GM12878 (cell line): Measurements from ENCODE around the gene NMUR1. TPM values are rescaled to one million over a fixed set of nuclear protein-coding genes. Genes with fewer than 3 reads are reported as not detected.
A peak's percentile ranks its signal among the peaks of the same experiment; 100 is the strongest.

Experiments used
- ATAC-seq: fragments of 200-7000 bp; cut with Tn5 transposase; 3 replicates; pipeline ENCODE4 v1.9.1; 2020; ENCODE audit warnings: mild to moderate bottlenecking, moderate library complexity
- BruUV-seq: library from RNA; stranded (reverse); fragments of 400-500 nt; replicated peaks from 2 replicates; lab custom pipeline; 2021; lab: Mats Ljungman, UMichigan
- CTCF ChIA-PET: fragments of 300-600 bp; sonication (Branson Sonifier 250); formaldehyde crosslinking; extraction: SDS; loops from one replicate; lab custom pipeline; 2021; ENCODE audit warnings: inconsistent platforms; lab: Yijun Ruan, JAX
- POLR2A ChIA-PET: fragments of 350-600 bp; formaldehyde crosslinking; extraction: SDS; loops from one replicate; lab custom pipeline; 2021; ENCODE audit warnings: inconsistent platforms; lab: Charles Lee
- RAD21 ChIA-PET: fragments of 300-600 bp; sonication (Branson Sonifier 250); formaldehyde crosslinking; loops from one replicate; lab custom pipeline; 2023; ENCODE audit warnings: antibody characterized with exemption; ENCODE audit not compliant: unreplicated experiment; lab: Charles Lee
- SMC1A ChIA-PET: fragments of 300-600 bp; sonication (Branson Sonifier 250); formaldehyde crosslinking; loops from one replicate; lab custom pipeline; 2023; ENCODE audit not compliant: unreplicated experiment, uncharacterized antibody; lab: Charles Lee
- DNase-seq: peaks from one replicate; pipeline ENCODE4 v3.0.0-alpha.2; 2011; ENCODE audit warnings: low read depth, low spot score
- FAIRE-seq: peaks from 3 replicates; lab custom pipeline; 2011; peaks lifted over from hg19 to GRCh38; lab: Jason Lieb, UNC
- H2AFZ ChIP-seq: 2 replicates; pipeline ENCODE4 v1.6.0; 2011; ENCODE audit warnings: low read depth, low read length, control low read depth; ENCODE audit not compliant: control insufficient read depth
- H3K27ac ChIP-seq: 2 replicates; pipeline ENCODE4 v1.5.1; 2011; ENCODE audit warnings: control low read depth; ENCODE audit not compliant: control insufficient read depth, insufficient read depth
- H3K27me3 ChIP-seq, 2 experiments: replicated peaks in 1 of 2; 2 replicates each; pipeline versions ENCODE4 v1.6.0 to v1.6.1; 2011; ENCODE audit warnings: low read length in 1 of 2; ENCODE audit not compliant: control insufficient read depth in 2 of 2, insufficient read depth in 2 of 2
- H3K36me3 ChIP-seq, 2 experiments: 2 replicates each; pipeline ENCODE4 v1.5.1; 2011; ENCODE audit warnings: low read length in 1 of 2; ENCODE audit not compliant: control insufficient read depth in 2 of 2, insufficient read depth in 2 of 2
- H3K4me1 ChIP-seq: 2 replicates; pipeline ENCODE4 v1.6.1; 2011; ENCODE audit warnings: mild to moderate bottlenecking, low read length, moderate library complexity, mixed read lengths; ENCODE audit not compliant: control insufficient read depth, insufficient read depth
- H3K4me2 ChIP-seq: 2 replicates; pipeline ENCODE4 v1.6.0; 2011; ENCODE audit warnings: control low read depth; ENCODE audit not compliant: control insufficient read depth, insufficient read depth
- H3K4me3 ChIP-seq: fragments of 200-600 bp; sonication (generic); 2 replicates; pipeline ENCODE4 v1.5.1; 2016
- H3K79me2 ChIP-seq: 2 replicates; pipeline ENCODE4 v1.6.0; 2011; ENCODE audit warnings: low read length; ENCODE audit not compliant: control insufficient read depth, insufficient read depth
- H3K9ac ChIP-seq: 2 replicates; pipeline ENCODE4 v1.8.0; 2011; ENCODE audit warnings: low read length, control low read depth, mixed read lengths; ENCODE audit not compliant: control insufficient read depth, insufficient read depth
- H3K9me3 ChIP-seq: replicated peaks from 3 replicates; pipeline ENCODE4 v1.5.1; 2011; ENCODE audit warnings: mild to moderate bottlenecking, low read length; ENCODE audit not compliant: control insufficient read depth, insufficient read depth
- H4K20me1 ChIP-seq: 2 replicates; pipeline ENCODE4 v1.6.0; 2011; ENCODE audit not compliant: control insufficient read depth, insufficient read depth
- CHD2 ChIP-seq: IDR thresholded peaks from 2 replicates; pipeline ENCODE4 v1.6.1; 2011; ENCODE audit warnings: low read depth, low read length, improper control_type of control experiment, borderline replicate concordance
- CREM ChIP-seq: IDR thresholded peaks from 2 replicates; pipeline ENCODE4 v1.6.1; 2014; ENCODE audit warnings: antibody characterized with exemption, low read depth
- E4F1 ChIP-seq: fragments of 450-650 bp; IDR thresholded peaks from 2 replicates; pipeline ENCODE4 v1.6.1; 2018; ENCODE audit warnings: borderline replicate concordance, mild to moderate bottlenecking; ENCODE audit not compliant: partially characterized antibody
- PRDM15 ChIP-seq: fragments of 450-650 bp; formaldehyde crosslinking; IDR thresholded peaks from 2 replicates; pipeline ENCODE4 v1.4.0; 2020; ENCODE audit warnings: mild to moderate bottlenecking, moderate library complexity
- RAD21 ChIP-seq: IDR thresholded peaks from 2 replicates; pipeline ENCODE4 v1.6.1; 2011; ENCODE audit warnings: mild to moderate bottlenecking, low read depth, low read length, moderate library complexity; ENCODE audit not compliant: insufficient read depth
- RB1 ChIP-seq: fragments of 450-650 bp; formaldehyde crosslinking; IDR thresholded peaks from 2 replicates; pipeline ENCODE4 v1.6.1; 2017; ENCODE audit warnings: mild to moderate bottlenecking, borderline replicate concordance
- WGBS: methylation state at CpG from one replicate; pipeline ENCODE4 v1.1.6; 2016; ENCODE audit warnings: low lambda C conversion rate; ENCODE audit not compliant: insufficient replicate concordance, insufficient coverage; ENCODE audit errors: missing lambda C conversion rate; 5-methylcytosine and 5-hydroxymethylcytosine counted together
- in situ Hi-C: fragments of 300-500 bp; cut with MboI; formaldehyde crosslinking; loops from 9 replicates; pipeline ENCODE4 v1.14.3; 2018; ENCODE audit warnings: mixed read lengths
- intact Hi-C: fragments of 100-400 bp; cut with micrococcal nuclease; formaldehyde crosslinking; loops from one replicate; pipeline ENCODE4 v1.14.2; 2022; ENCODE audit not compliant: unreplicated experiment
- polyA plus RNA-seq, 11 experiments: library from polyadenylated mRNA; depleted of rRNA in 4 of 11; unstranded in 6 of 11; stranded (reverse) in 5 of 11; fragments of >200 nt; fragmentation: Nextera tagmentation in 4 of 11; fragmentation: Illumina TruSeq in 1 of 11; extraction: Ambion mirVana in 4 of 11; extraction: Trizol in 1 of 11; gene quantifications; 1 replicate in 1 of 11; 2 replicates in 10 of 11; pipeline versions ENCODE4 v1.2.1 to v1.2.3, GENCODE V29; 2011 to 2016; ENCODE audit warnings: inconsistent platforms in 2 of 11, missing spikeins in 2 of 11, low read depth in 1 of 11
- total RNA-seq, 4 experiments: library from RNA; depleted of rRNA in 3 of 4; stranded (reverse); fragments of >200 nt in 3 of 4; fragmentation: Illumina TruSeq in 1 of 4; extraction: Trizol in 1 of 4; gene quantifications; 2 replicates each; pipeline versions ENCODE4 v1.2.1 to v1.2.3, GENCODE V29; 2013 to 2021

The NMUR1 gene
- total and polyA plus RNA-seq, 10 of the 15 experiments (the other 5 are each of a cell fraction or from before 2014, with no cell fraction given) = under 0.01 to 0.08 (median 0.02) TPM; not detected in 5

- TF ChIP-seq PRDM15 (CRISPR knock-in tag) (no peak), RB1 (peak; percentile 14; the same call in 1 of the 2 replicates)
These were observed 46.6 kb downstream of the NMUR1 start (continued) for GRCh38 chr2:231483398-231484329.

- Histone ChIP-seq H3K4me1 (peaks cover 15% of the 10 kb centered on the region), H3K9me3 (no peaks in the 10 kb centered on the region), H2AFZ (peak overlapping the region; percentile 92), H3K36me3 (no peaks in the 10 kb centered on the region), H3K4me3 (peak overlapping the region; percentile 79), H3K79me2 (peaks cover 13% of the 10 kb centered on the region), H4K20me1 (no peaks in the 10 kb centered on the region), H3K27me3 (no peaks in the 10 kb centered on the region), H3K4me2 (peak overlapping the region; percentile 99), H3K9ac (peak overlapping the region; percentile 98), H3K27ac (peak overlapping the region; percentile 93)
- FAIRE-seq (no peak), ATAC-seq (peak; percentile 90), DNase-seq (no peak)
- TSS peak; percentile 97 for BruUV-seq
- ChIA-PET SMC1A (interaction anchor here (0.7 to 3.3 kb wide), 9 partner anchors 18 to 379 kb away, joined by 3 to 17 read pairs (median 4); partner anchors contain the start of gene NCL), CTCF (interaction anchor here (0.6 to 6.8 kb wide), 36 partner anchors 9 to 379 kb away, joined by 3 to 98 read pairs (median 4); partner anchors contain the start of genes B3GNT7, NCL and NMUR1), POLR2A (interaction anchor here (0.6 to 5.6 kb wide), 4 partner anchors 9 to 28 kb away, joined by 3 to 48 read pairs (median 14); partner anchors contain the start of gene NCL), RAD21 (interaction anchor here (1.0 to 3.6 kb wide), 7 partner anchors 18 to 129 kb away, joined by 3 to 23 read pairs (median 5); partner anchors contain the start of gene NCL)
- in situ Hi-C loops (no loop called here), intact Hi-C loops (loop anchor here (2.0 kb wide), 2 partner anchors 18 to 76 kb away; partner anchors contain the start of gene NCL)
- WGBS = 20% methylated on average over 36 of the region's 36 CpGs
- peak; percentile 48; the same call in 1 of the 2 replicates for TF ChIP-seq RAD21
- TF ChIP-seq PRDM15 (CRISPR knock-in tag) = no peak
- no peak for TF ChIP-seq CHD2
- no peak for TF ChIP-seq CREM
- TF ChIP-seq E4F1 = no peak
These were observed 47.3 kb downstream of the NMUR1 start for GRCh38 chr2:231482806-231483391.
